Stimulated activated naive B cell treated with anti-CD40 and anti-IgM and Interleukin-4, amounts not matched to agents 10 μg/mL and 1 μg/mL and 100 μg/mL, for 72 hours (primary cell): ENCODE data around the gene TLR6.
"Not testable (repeated sequence)": the region's sequence is repeated elsewhere in the genome, so short reads cannot be mapped to it uniquely, and the experiment has no call there.

ENCODE experiments used
- ATAC-seq, 2 donors: fragments of 150-1000 bp; cut with Tn5 transposase; replicated peaks; 2 replicates each; pipeline ENCODE4 v1.10.0; 2021; ENCODE audit warnings: moderate library complexity in 1 of 2
- DNase-seq: peaks from one replicate; pipeline ENCODE4 v3.0.0; 2021
- H3K27ac Mint-ChIP-seq: one replicate; pipeline ENCODE4 v1.8.0; 2022; ENCODE audit warnings: mild to moderate bottlenecking, mixed read lengths
- H3K27me3 Mint-ChIP-seq, 2 donors: one replicate each; pipeline ENCODE4 v1.8.0; 2022; ENCODE audit warnings: mixed read lengths in 2 of 2
- H3K36me3 Mint-ChIP-seq, 2 donors: one replicate each; pipeline ENCODE4 v1.8.0; 2022; ENCODE audit warnings: mixed read lengths in 2 of 2, mild to moderate bottlenecking in 1 of 2
- H3K4me1 Mint-ChIP-seq, 2 donors: one replicate each; pipeline ENCODE4 v1.8.0; 2022; ENCODE audit warnings: mixed read lengths in 2 of 2, mild to moderate bottlenecking in 1 of 2
- H3K4me3 Mint-ChIP-seq, 2 donors: one replicate each; pipeline ENCODE4 v1.8.0; 2022; ENCODE audit warnings: mild to moderate bottlenecking in 2 of 2, mixed read lengths in 2 of 2, moderate library complexity in 1 of 2
- H3K9me3 Mint-ChIP-seq, 2 donors: one replicate each; pipeline ENCODE4 v1.8.0; 2022; ENCODE audit warnings: mixed read lengths in 2 of 2, mild to moderate bottlenecking in 1 of 2

Gene TLR6

DNA sequence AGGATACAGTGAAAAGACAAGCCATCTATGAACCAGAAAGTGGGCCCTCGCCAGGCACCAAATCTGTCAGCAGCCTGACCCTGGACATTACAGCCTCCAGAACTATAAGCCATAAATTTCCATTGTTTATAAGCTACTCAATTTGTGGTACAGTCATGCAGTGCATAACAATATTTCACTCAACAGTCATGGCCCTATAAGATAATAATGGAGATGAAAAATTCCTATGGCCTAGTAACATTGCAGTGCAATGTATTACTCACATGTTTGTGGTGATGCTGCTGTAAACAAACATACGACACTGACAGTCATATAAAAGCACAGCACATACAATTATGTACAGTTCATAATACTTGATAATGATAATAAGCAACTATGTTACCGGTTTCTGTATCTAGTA, 34.9 kb downstream of the TLR6 start:
- no peak overlapping the region for H3K27ac Mint-ChIP-seq
- no peak for DNase-seq
- H3K9me3 Mint-ChIP-seq, result peaks cover 12 to 15% of the 10 kb centered on the region in 2 donors

GRCh38 chr4:38820329-38821061, 36.1 kb downstream of the TLR6 start:
- no peak for DNase-seq
- Mint-ChIP-seq H3K4me1 (peaks cover 39 to 48% of the 10 kb centered on the region in 2 donors), H3K4me3 (peak overlapping the region in 1 of 2 donors; percentile 15), H3K27ac (peak overlapping the region; percentile 68), H3K9me3 (peaks cover 12 to 13% of the 10 kb centered on the region in 2 donors), H3K27me3 (no peaks in the 10 kb centered on the region), H3K36me3 (peaks cover 26 to 34% of the 10 kb centered on the region in 2 donors)
- ATAC-seq, result peak; percentile 57 to 63

More for the DNA sequence above, 34.9 kb downstream of the TLR6 start:
- no peak for ATAC-seq
- Mint-ChIP-seq H3K27me3 (no peaks in the 10 kb centered on the region), H3K36me3 (peaks cover 32 to 40% of the 10 kb centered on the region in 2 donors), H3K4me3 (no peak overlapping the region), H3K4me1 (peaks cover 33 to 44% of the 10 kb centered on the region in 2 donors)

DNA sequence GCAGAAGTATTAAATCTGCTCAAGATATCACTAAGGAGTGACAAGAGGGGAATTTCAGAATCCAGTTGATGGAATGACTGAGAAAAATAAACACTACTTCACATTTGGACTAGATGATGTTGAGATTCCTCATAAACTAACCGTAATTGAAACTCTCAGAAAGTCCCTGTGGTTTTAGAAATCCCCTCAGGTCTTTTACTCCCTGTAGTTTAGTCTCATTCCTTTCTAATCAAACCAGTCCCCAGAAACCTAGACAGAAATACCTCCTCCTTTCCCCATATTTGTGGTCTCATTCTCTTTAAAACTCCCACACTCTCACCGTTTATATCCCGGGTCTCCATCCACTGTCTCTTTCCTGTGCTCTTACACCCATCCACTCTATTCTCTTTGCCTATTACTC, 37.0 kb downstream of the TLR6 start:
- Mint-ChIP-seq H3K36me3 (peaks cover 27 to 33% of the 10 kb centered on the region in 2 donors), H3K27me3 (no peaks in the 10 kb centered on the region), H3K4me1 (peaks cover 44 to 55% of the 10 kb centered on the region in 2 donors), H3K4me3 (peak overlapping the region; percentile 3 to 19), H3K9me3 (peaks cover 12 to 13% of the 10 kb centered on the region in 2 donors), H3K27ac (peak overlapping the region; percentile 85)
- ATAC-seq (peak; percentile 44 to 58), DNase-seq (no peak)

- Mint-ChIP-seq H3K9me3 (peaks cover 9 to 10% of the 10 kb centered on the region in 2 donors), H3K27me3 (no peaks in the 10 kb centered on the region), H3K27ac (peak overlapping the region; percentile 60), H3K4me3 (peak overlapping the region in 1 of 2 donors; percentile 18), H3K4me1 (peaks cover 49 to 64% of the 10 kb centered on the region in 2 donors), H3K36me3 (peaks cover 20 to 31% of the 10 kb centered on the region in 2 donors)
- peak; percentile 15 to 38 for ATAC-seq
- DNase-seq, result no peak
Observed at GRCh38 chr4:38818441-38818976, 38.1 kb downstream of the TLR6 start.

DNA sequence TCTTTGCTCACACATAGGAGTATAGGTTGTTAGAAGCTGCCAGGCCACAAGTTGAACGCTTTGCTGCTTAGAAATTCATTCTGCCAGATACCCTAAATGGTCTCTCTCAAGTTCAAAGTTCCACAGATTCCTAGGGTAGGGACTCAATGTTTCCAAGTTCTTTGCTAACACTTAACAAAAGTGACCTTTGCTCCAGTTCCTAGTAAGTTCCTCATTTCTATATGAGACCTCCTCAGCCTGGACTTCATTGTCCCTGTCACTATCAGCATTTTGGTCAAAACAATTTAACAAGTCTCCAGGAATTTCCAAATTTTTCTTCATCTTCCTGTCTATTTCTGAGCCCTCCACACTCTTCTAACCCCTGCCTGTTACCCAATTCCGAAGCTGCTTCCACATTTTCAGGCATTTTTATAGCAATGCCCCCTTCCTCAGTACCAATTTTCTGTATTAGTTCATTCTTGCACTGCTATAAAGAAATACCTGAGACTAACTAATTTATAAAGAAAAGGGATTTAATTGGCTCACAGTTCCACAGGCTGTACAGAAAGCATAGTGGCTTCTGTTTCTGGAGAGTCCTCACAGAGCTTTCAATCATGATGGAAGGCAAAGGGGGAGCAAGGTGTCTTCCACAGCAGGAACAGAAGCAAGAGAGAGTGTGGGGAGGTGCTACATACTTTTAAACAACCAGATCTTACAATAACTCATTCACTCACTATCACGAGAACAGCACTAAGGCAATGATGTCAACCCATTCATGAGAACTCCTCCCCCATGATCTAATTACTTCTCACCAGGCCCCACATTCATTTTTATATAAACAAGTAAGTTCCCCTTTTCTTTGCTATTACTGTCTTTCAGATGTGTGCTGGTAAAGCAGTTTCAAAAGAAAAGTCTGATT, 40.5 kb downstream of the TLR6 start:
- H3K36me3 Mint-ChIP-seq, result peaks cover 9 to 19% of the 10 kb centered on the region in 2 donors
- H3K4me1 Mint-ChIP-seq, result peaks cover 49 to 73% of the 10 kb centered on the region in 2 donors
- no peak for DNase-seq
- ATAC-seq, result peak; percentile 79 to 85
- H3K27me3 Mint-ChIP-seq, result no peaks in the 10 kb centered on the region
- peak overlapping the region; percentile 92 for H3K27ac Mint-ChIP-seq
- H3K4me3 Mint-ChIP-seq, result peak overlapping the region; percentile 56 to 67
- peaks cover 0 to 3% of the 10 kb centered on the region in 2 donors for H3K9me3 Mint-ChIP-seq

DNA sequence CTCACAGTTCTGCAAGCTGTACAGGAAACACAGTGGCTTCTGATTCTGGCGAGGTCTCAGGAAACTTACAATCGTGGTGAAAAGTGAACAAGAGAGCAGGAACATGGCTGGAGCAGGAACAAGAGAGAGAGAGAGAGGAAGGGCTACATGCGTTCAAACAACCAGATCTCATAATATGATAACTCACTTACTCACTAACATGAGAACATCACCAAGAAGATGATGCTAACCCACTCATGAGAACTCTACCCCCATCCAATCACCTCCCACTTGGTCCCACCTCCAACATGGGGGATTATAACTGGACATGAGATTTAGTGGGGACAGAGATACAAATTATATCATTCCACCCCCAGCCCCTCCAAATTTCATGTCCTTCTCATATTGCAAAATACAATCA, 42.2 kb downstream of the TLR6 start:
- Mint-ChIP-seq H3K4me1 (peaks cover 41 to 70% of the 10 kb centered on the region in 2 donors), H3K27me3 (no peaks in the 10 kb centered on the region), H3K9me3 (peaks cover 0 to 3% of the 10 kb centered on the region in 2 donors), H3K4me3 (no peak overlapping the region), H3K27ac (peak overlapping the region; percentile 51), H3K36me3 (peaks cover 14 to 19% of the 10 kb centered on the region in 2 donors)
- no peak for ATAC-seq
- DNase-seq, result no peak

GRCh38 chr4:38811297-38811696, 45.3 kb downstream of the TLR6 start:
- ATAC-seq (no peak), DNase-seq (no peak)
- H3K9me3 Mint-ChIP-seq, result peaks cover 0 to 3% of the 10 kb centered on the region in 2 donors
- no peak overlapping the region for H3K4me3 Mint-ChIP-seq
- peaks cover 14 to 19% of the 10 kb centered on the region in 2 donors for H3K36me3 Mint-ChIP-seq
- no peak overlapping the region for H3K27ac Mint-ChIP-seq
- no peaks in the 10 kb centered on the region for H3K27me3 Mint-ChIP-seq
- peaks cover 29 to 60% of the 10 kb centered on the region in 2 donors for H3K4me1 Mint-ChIP-seq

DNA sequence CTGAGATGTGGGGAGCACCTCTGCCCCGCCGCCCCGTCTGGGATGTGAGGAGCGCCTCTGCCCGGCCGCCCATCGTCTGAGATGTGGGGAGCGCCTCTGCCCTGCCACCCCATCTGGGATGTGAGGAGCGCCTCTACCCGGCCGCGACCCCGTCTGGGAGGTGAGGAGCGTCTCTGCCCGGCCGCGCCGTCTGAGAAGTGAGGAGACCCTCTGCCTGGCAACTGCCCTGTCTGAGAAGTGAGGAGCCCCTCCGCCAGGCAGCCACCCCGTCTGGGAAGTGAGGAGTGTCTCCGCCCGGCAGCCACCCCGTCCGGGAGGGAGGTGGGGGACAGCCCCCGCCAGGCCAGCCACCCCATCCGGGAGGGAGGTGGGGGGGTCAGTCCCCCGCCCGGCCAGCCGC, 49.2 kb downstream of the TLR6 start:
- H3K9me3 Mint-ChIP-seq, H3K4me3 Mint-ChIP-seq, DNase-seq, H3K27ac Mint-ChIP-seq, ATAC-seq, H3K27me3 Mint-ChIP-seq: not testable (repeated sequence)
- peaks cover 31 to 58% of the 10 kb centered on the region in 2 donors for H3K4me1 Mint-ChIP-seq
- H3K36me3 Mint-ChIP-seq, result peaks cover 8 to 13% of the 10 kb centered on the region in 2 donors

DNA sequence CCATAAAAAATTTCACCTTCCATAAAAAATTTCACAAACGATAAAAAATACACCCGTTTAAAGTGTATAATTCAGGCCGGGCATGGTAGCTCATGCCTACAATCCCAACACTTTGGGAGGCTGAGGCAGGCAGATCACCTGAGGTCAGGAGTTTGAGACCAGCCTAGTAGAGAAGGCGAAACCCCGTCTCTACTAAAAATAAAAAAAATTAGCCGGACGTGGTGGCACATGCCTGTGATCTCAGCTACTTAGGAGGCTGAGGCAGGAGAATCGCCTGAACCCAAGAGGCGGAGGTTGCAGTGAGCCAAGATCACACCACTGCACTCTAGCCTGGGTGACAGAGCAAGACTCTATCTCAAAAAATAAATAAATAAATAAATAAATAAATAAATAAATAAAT, 50.4 kb downstream of the TLR6 start:
- H3K4me3 Mint-ChIP-seq, DNase-seq, ATAC-seq, H3K9me3 Mint-ChIP-seq, H3K27me3 Mint-ChIP-seq, H3K27ac Mint-ChIP-seq: not testable (repeated sequence)
- Mint-ChIP-seq H3K36me3 (peaks cover 16 to 19% of the 10 kb centered on the region in 2 donors), H3K4me1 (peaks cover 34 to 64% of the 10 kb centered on the region in 2 donors)

DNA sequence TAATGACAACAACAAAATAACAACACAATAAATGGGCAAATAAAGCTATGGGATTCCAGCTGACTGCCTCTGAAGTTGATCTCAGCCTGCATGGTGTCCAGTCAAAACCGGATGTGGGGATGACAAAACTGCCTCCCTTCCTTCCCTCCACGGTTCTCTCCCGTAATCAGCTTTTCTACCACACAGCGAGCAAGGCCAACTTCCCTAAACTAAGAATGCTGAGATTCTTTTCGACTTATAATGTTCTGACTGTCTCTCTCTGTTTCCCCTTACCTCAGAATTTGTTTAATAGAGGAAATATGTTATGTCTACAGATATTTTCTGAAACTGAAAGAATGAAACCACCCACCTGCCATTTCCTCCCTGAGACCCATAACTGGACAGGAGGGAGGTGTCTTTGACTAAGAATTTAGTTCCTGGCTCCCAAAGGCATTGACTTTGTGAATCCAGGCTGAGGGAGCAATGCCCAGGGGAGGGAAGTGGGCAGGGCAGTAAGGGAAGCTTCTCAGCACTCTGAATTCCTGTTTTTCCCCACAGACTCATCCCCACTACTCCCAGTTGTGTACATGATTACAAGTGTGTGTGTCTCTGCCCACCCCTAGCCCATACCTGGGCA, 51.0 kb downstream of the TLR6 start:
- Mint-ChIP-seq H3K4me3 (peak overlapping the region; percentile 80 to 81), H3K27ac (peak overlapping the region; percentile 96), H3K4me1 (peaks cover 32 to 69% of the 10 kb centered on the region in 2 donors), H3K9me3 (peaks cover 0 to 9% of the 10 kb centered on the region in 2 donors), H3K36me3 (peaks cover 19 to 20% of the 10 kb centered on the region in 2 donors), H3K27me3 (no peaks in the 10 kb centered on the region)
- DNase-seq (peak; percentile 56), ATAC-seq (peak; percentile 83 to 87)

GRCh38 chr4:38804654-38805295, 51.8 kb downstream of the TLR6 start, which contains the start of gene TLR1:
Gene TLR1, minus strand, starts transcription at chr4:38804791. Its CDS starts 5,960 bp downstream, at chr4:38798831.
- Mint-ChIP-seq H3K27me3 (no peaks in the 10 kb centered on the region), H3K27ac (peak within 1 kb of the TSS; percentile 96), H3K9me3 (peaks cover 0 to 13% of the 10 kb centered on the region in 2 donors), H3K36me3 (peaks cover 22 to 28% of the 10 kb centered on the region in 2 donors), H3K4me1 (peaks cover 30 to 61% of the 10 kb centered on the region in 2 donors), H3K4me3 (peak within 1 kb of the TSS; percentile 80 to 81)
- no peak for DNase-seq
- peak; percentile 38 for ATAC-seq

GRCh38 chr4:38803833-38804653, 52.6 kb downstream of the TLR6 start:
- Mint-ChIP-seq H3K36me3 (peaks cover 28 to 35% of the 10 kb centered on the region in 2 donors), H3K9me3 (peaks cover 2 to 16% of the 10 kb centered on the region in 2 donors), H3K4me1 (peaks cover 30 to 54% of the 10 kb centered on the region in 2 donors), H3K27me3 (no peaks in the 10 kb centered on the region), H3K27ac (peak overlapping the region; percentile 96), H3K4me3 (peak overlapping the region; percentile 80 to 81)
- ATAC-seq (peak; percentile 78 to 79), DNase-seq (peak; percentile 49)
